Astrocyte (in vitro differentiated cells and primary cell): ENCODE measurements around the gene GRAMD1B. TPM values are rescaled to one million over a fixed set of nuclear protein-coding genes. Genes with fewer than 3 reads are reported as not detected.

Experiments
- DNase-seq: peaks from one replicate; pipeline ENCODE4 v3.0.0-alpha.2; 2010; ENCODE audit warnings: low read depth
- FAIRE-seq: peaks from 2 replicates; lab custom pipeline; 2011; peaks lifted over from hg19 to GRCh38; lab: Jason Lieb, UNC
- H2AFZ ChIP-seq: 2 replicates; pipeline ENCODE4 v1.6.0; 2012; ENCODE audit warnings: low read depth, low read length, inconsistent platforms
- H3K27ac ChIP-seq: 2 replicates; pipeline ENCODE4 v1.5.1; 2011; ENCODE audit warnings: low read depth, low read length, inconsistent platforms
- H3K27me3 ChIP-seq: 2 replicates; pipeline ENCODE4 v1.6.0; 2011; ENCODE audit warnings: low read length, inconsistent platforms; ENCODE audit not compliant: insufficient read depth
- H3K36me3 ChIP-seq: 2 replicates; pipeline ENCODE4 v1.5.1; 2011; ENCODE audit warnings: low read length, inconsistent platforms; ENCODE audit not compliant: insufficient read depth
- H3K4me1 ChIP-seq: 2 replicates; pipeline ENCODE4 v1.5.1; 2011; ENCODE audit warnings: low read length, inconsistent platforms; ENCODE audit not compliant: insufficient read depth
- H3K4me2 ChIP-seq: 2 replicates; pipeline ENCODE4 v1.6.0; 2012; ENCODE audit warnings: low read length, inconsistent platforms
- H3K4me3 ChIP-seq: 2 replicates; pipeline ENCODE4 v1.5.1; 2011; ENCODE audit warnings: low read depth, mild to moderate bottlenecking, low read length, inconsistent platforms; ENCODE audit not compliant: insufficient read depth
- H3K79me2 ChIP-seq: 2 replicates; pipeline ENCODE4 v1.6.0; 2012; ENCODE audit warnings: mild to moderate bottlenecking, low read length, inconsistent platforms; ENCODE audit not compliant: insufficient read depth
- H3K9ac ChIP-seq: 2 replicates; pipeline ENCODE4 v1.6.0; 2012; ENCODE audit warnings: mild to moderate bottlenecking, low read length, inconsistent platforms
- H3K9me3 ChIP-seq: 2 replicates; pipeline ENCODE4 v1.5.1; 2012; ENCODE audit warnings: low read depth, mild to moderate bottlenecking, low read length, inconsistent platforms; ENCODE audit not compliant: insufficient read depth
- H4K20me1 ChIP-seq: 2 replicates; pipeline ENCODE4 v1.6.0; 2012; ENCODE audit warnings: low read length, inconsistent platforms; ENCODE audit not compliant: insufficient read depth
- H3K27ac Mint-ChIP-seq: one replicate; pipeline ENCODE4 v1.8.0; 2021; ENCODE audit warnings: mild to moderate bottlenecking, mixed read lengths; ENCODE audit not compliant: unreplicated experiment
- H3K27me3 Mint-ChIP-seq: one replicate; pipeline ENCODE4 v1.8.0; 2021; ENCODE audit warnings: low read depth, mixed read lengths; ENCODE audit not compliant: unreplicated experiment
- H3K36me3 Mint-ChIP-seq: one replicate; pipeline ENCODE4 v1.8.0; 2021; ENCODE audit warnings: low read depth, mixed read lengths; ENCODE audit not compliant: unreplicated experiment
- H3K4me1 Mint-ChIP-seq: one replicate; pipeline ENCODE4 v1.8.0; 2021; ENCODE audit warnings: low read depth, mixed read lengths; ENCODE audit not compliant: unreplicated experiment
- H3K4me3 Mint-ChIP-seq: one replicate; pipeline ENCODE4 v1.8.0; 2021; ENCODE audit warnings: mild to moderate bottlenecking, moderate library complexity, mixed read lengths; ENCODE audit not compliant: unreplicated experiment
- H3K9me3 Mint-ChIP-seq: one replicate; pipeline ENCODE4 v1.8.0; 2021; ENCODE audit warnings: mild to moderate bottlenecking, mixed read lengths; ENCODE audit not compliant: unreplicated experiment
- CTCF ChIP-seq: IDR thresholded peaks from 2 replicates; pipeline ENCODE4 v1.5.1; 2011; ENCODE audit warnings: low read depth, mild to moderate bottlenecking, inconsistent platforms, low read length, moderate library complexity; ENCODE audit not compliant: insufficient read depth
- EZH2 ChIP-seq: IDR thresholded peaks from 2 replicates; pipeline ENCODE4 v1.6.1; 2012; ENCODE audit warnings: mild to moderate bottlenecking, low read length, inconsistent platforms; ENCODE audit not compliant: insufficient read depth
- total RNA-seq: library from RNA; stranded (reverse); gene quantifications from 2 replicates; pipeline ENCODE4 v1.2.1, GENCODE V29; 2021

GRAMD1B gene
- total RNA-seq, 1 donor from 2014 or later: 6.5 TPM

- no peak for DNase-seq
- no peaks in the 10 kb centered on the region for H3K9me3 Mint-ChIP-seq
- no peaks in the 10 kb centered on the region for H3K36me3 Mint-ChIP-seq
- Histone ChIP-seq H3K9me3 (no peaks in the 10 kb centered on the region), H4K20me1 (no peaks in the 10 kb centered on the region), H3K4me1 (no peaks in the 10 kb centered on the region), H3K9ac (no peak overlapping the region), H3K36me3 (no peaks in the 10 kb centered on the region), H3K79me2 (no peaks in the 10 kb centered on the region), H3K27me3 (peaks cover 5% of the 10 kb centered on the region), H3K4me3 (no peak overlapping the region), H3K27ac (no peak overlapping the region), H2AFZ (no peak overlapping the region), H3K4me2 (no peak overlapping the region)
- H3K4me3 Mint-ChIP-seq: no peak overlapping the region
- H3K27ac Mint-ChIP-seq: no peak overlapping the region
- H3K27me3 Mint-ChIP-seq: peaks cover 13% of the 10 kb centered on the region
- TF ChIP-seq EZH2 (no peak), CTCF (no peak)
- no peak for FAIRE-seq
- no peaks in the 10 kb centered on the region for H3K4me1 Mint-ChIP-seq
These were observed 13.5 kb upstream of the GRAMD1B start for GRCh38 chr11:123416566-123416965.

GRCh38 chr11:123418351-123419114 is 11.5 kb upstream of the GRAMD1B start:
- H3K4me3 ChIP-seq: no peak overlapping the region
- H3K27me3 ChIP-seq: peaks cover 9% of the 10 kb centered on the region
- no peaks in the 10 kb centered on the region for H3K36me3 ChIP-seq
- FAIRE-seq (no peak), DNase-seq (no peak)
- no peak overlapping the region for H3K9ac ChIP-seq
- Mint-ChIP-seq H3K27ac (no peak overlapping the region), H3K9me3 (no peaks in the 10 kb centered on the region), H3K4me1 (no peaks in the 10 kb centered on the region), H3K4me3 (no peak overlapping the region), H3K36me3 (no peaks in the 10 kb centered on the region), H3K27me3 (peaks cover 17% of the 10 kb centered on the region)
- H4K20me1 ChIP-seq: no peaks in the 10 kb centered on the region
- H3K79me2 ChIP-seq: no peaks in the 10 kb centered on the region
- no peak overlapping the region for H3K27ac ChIP-seq
- no peaks in the 10 kb centered on the region for H3K4me1 ChIP-seq
- H2AFZ ChIP-seq: no peak overlapping the region
- no peaks in the 10 kb centered on the region for H3K9me3 ChIP-seq
- H3K4me2 ChIP-seq: no peak overlapping the region
- TF ChIP-seq CTCF (no peak), EZH2 (no peak)

GRCh38 chr11:123419731-123420452 is 10.2 kb upstream of the GRAMD1B start:
- Histone ChIP-seq H3K9ac (no peak overlapping the region), H3K27me3 (peaks cover 20% of the 10 kb centered on the region), H3K4me1 (no peaks in the 10 kb centered on the region), H3K36me3 (no peaks in the 10 kb centered on the region), H3K9me3 (no peaks in the 10 kb centered on the region), H3K27ac (no peak overlapping the region), H4K20me1 (no peaks in the 10 kb centered on the region), H3K4me3 (no peak overlapping the region), H2AFZ (no peak overlapping the region), H3K4me2 (no peak overlapping the region), H3K79me2 (no peaks in the 10 kb centered on the region)
- Mint-ChIP-seq H3K9me3 (no peaks in the 10 kb centered on the region), H3K4me3 (no peak overlapping the region), H3K36me3 (no peaks in the 10 kb centered on the region), H3K27me3 (peaks cover 24% of the 10 kb centered on the region), H3K27ac (no peak overlapping the region), H3K4me1 (no peaks in the 10 kb centered on the region)
- TF ChIP-seq CTCF (no peak), EZH2 (no peak)
- no peak for DNase-seq
- FAIRE-seq: no peak
